Lung (tissue), 12 donors: ENCODE results near the gene APBA2. TPM values are rescaled to one million over a fixed set of nuclear protein-coding genes. Genes with fewer than 3 reads are reported as not detected.

Source experiments
- ATAC-seq: fragments of 200-7000 bp; cut with Tn5 transposase; one replicate; pipeline ENCODE4 v1.9.1; 2020; ENCODE audit warnings: moderate number of reproducible peaks; ENCODE audit not compliant: insufficient read depth, low FRiP score
- DNase-seq, 3 donors: peaks; one replicate each; pipeline ENCODE4 v3.0.0-alpha.2; 2013 to 2017
- H3K27ac ChIP-seq, 2 donors: one replicate each; pipeline ENCODE4 v1.5.1; 2013; ENCODE audit warnings: mild to moderate bottlenecking in 2 of 2, moderate library complexity in 2 of 2, control low read depth in 1 of 2, inconsistent platforms in 1 of 2, low read depth in 1 of 2, low read length in 1 of 2
- H3K27me3 ChIP-seq, 3 donors: one replicate each; pipeline ENCODE4 v1.5.1; 2013; ENCODE audit warnings: low read length in 2 of 3; ENCODE audit not compliant: control insufficient read depth in 3 of 3, insufficient read depth in 3 of 3
- H3K36me3 ChIP-seq, 4 donors: one replicate each; pipeline ENCODE4 v1.5.1; 2013; ENCODE audit warnings: low read length in 4 of 4, mild to moderate bottlenecking in 1 of 4, moderate library complexity in 1 of 4; ENCODE audit not compliant: control insufficient read depth in 4 of 4, insufficient read depth in 4 of 4
- H3K4me1 ChIP-seq, 5 donors: one replicate each; pipeline ENCODE4 v1.5.1; 2013; ENCODE audit warnings: low read length in 5 of 5, mild to moderate bottlenecking in 2 of 5, moderate library complexity in 1 of 5; ENCODE audit not compliant: control insufficient read depth in 5 of 5, insufficient read depth in 5 of 5
- H3K4me3 ChIP-seq: one replicate; pipeline ENCODE4 v1.5.1; 2013; ENCODE audit warnings: mild to moderate bottlenecking, control low read depth, moderate library complexity
- H3K9ac ChIP-seq, 2 donors: one replicate each; pipeline ENCODE4 v1.5.1; 2013; ENCODE audit warnings: low read length in 2 of 2, control low read depth in 1 of 2; ENCODE audit not compliant: insufficient read depth in 1 of 2
- H3K9me3 ChIP-seq, 4 donors: one replicate each; pipeline ENCODE4 v1.5.1; 2013; ENCODE audit warnings: low read length in 3 of 4, mild to moderate bottlenecking in 1 of 4, moderate library complexity in 1 of 4; ENCODE audit not compliant: control insufficient read depth in 4 of 4, insufficient read depth in 3 of 4
- WGBS, 2 donors: extraction: QIAGEN DNeasy Blood & Tissue Kit; methylation state at CpG; one replicate each; pipeline ENCODE4 v1.1.7; 2013; 5-methylcytosine and 5-hydroxymethylcytosine counted together
- polyA plus RNA-seq, 2 donors: library from polyadenylated mRNA; stranded (reverse); fragments of 200-250 nt; gene quantifications; one replicate each; pipeline ENCODE4 v1.2.1, GENCODE V29; 2013
- total RNA-seq, 2 donors: library from RNA; depleted of rRNA in 1 of 2; stranded (reverse); fragments of >200 nt in 1 of 2; gene quantifications; one replicate each; pipeline ENCODE4 v1.2.1, GENCODE V29; 2014 to 2021
- TF ChIP-seq, protein P1 (sequence below): IDR thresholded peaks from 2 replicates; pipeline ENCODE4 v1.5.1; 2012; ENCODE audit warnings: mild to moderate bottlenecking; ENCODE audit errors: control extremely low read depth, extremely low read depth
- donor health status: control.
- donor health status: control.
- donor health status: Bipolar disorder and iron deficiency.
- donor health status: healthy.
- donor health status: DM: yes; HTN: yes; CAD: no.

Gene APBA2
- total and polyA plus RNA-seq, 4 donors = 1.6 to 18.3 (median 4.5) TPM

- no peak overlapping the region for H3K4me3 ChIP-seq
- H3K4me1 ChIP-seq = peaks cover 0 to 4% (median 0%) of the 10 kb centered on the region in 5 donors
- peaks cover 0 to 2% (median 0%) of the 10 kb centered on the region in 4 donors for H3K9me3 ChIP-seq
- ATAC-seq (no peak), DNase-seq (no peak)
- 74 to 80% methylated on average over 9 of the region's 9 CpGs for WGBS, 2 donors
- H3K27ac ChIP-seq = no peak overlapping the region
- TF ChIP-seq, protein P1, sequence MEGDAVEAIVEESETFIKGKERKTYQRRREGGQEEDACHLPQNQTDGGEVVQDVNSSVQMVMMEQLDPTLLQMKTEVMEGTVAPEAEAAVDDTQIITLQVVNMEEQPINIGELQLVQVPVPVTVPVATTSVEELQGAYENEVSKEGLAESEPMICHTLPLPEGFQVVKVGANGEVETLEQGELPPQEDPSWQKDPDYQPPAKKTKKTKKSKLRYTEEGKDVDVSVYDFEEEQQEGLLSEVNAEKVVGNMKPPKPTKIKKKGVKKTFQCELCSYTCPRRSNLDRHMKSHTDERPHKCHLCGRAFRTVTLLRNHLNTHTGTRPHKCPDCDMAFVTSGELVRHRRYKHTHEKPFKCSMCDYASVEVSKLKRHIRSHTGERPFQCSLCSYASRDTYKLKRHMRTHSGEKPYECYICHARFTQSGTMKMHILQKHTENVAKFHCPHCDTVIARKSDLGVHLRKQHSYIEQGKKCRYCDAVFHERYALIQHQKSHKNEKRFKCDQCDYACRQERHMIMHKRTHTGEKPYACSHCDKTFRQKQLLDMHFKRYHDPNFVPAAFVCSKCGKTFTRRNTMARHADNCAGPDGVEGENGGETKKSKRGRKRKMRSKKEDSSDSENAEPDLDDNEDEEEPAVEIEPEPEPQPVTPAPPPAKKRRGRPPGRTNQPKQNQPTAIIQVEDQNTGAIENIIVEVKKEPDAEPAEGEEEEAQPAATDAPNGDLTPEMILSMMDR = no peak
- H3K9ac ChIP-seq = no peak overlapping the region
- H3K27me3 ChIP-seq = no peaks in the 10 kb centered on the region
- no peaks in the 10 kb centered on the region for H3K36me3 ChIP-seq
These were observed 48.1 kb downstream of the APBA2 start for GRCh38 chr15:28933710-28934445.

DNA sequence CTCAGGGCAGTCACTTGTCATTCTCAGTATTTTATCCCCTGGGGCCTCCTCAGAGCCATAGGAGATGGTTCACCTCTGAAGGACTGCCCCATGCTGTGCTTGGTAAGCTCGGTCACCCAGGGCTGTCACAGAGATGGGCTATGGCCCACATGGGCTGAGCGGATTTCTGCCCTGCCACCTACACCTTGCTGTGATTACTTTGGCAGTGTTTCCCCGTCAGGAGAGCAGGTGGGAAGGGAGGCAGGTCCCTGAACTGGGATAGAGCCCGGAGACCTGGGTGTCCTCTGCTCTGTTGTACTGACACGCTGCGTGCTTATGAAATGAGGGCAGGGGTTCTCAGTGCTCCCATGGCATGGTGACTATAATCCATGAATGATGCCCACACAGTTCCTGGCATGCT, 48.9 kb downstream of the APBA2 start:
- Histone ChIP-seq H3K27me3 (no peaks in the 10 kb centered on the region), H3K36me3 (no peaks in the 10 kb centered on the region), H3K27ac (no peak overlapping the region), H3K4me1 (peaks cover 0 to 4% (median 0%) of the 10 kb centered on the region in 5 donors), H3K9me3 (peaks cover 0 to 2% (median 0%) of the 10 kb centered on the region in 4 donors), H3K4me3 (no peak overlapping the region), H3K9ac (no peak overlapping the region)
- DNase-seq (no peak), ATAC-seq (no peak)
- 91 to 94% methylated on average over 6 of the region's 6 CpGs for WGBS, 2 donors
- TF ChIP-seq, protein P1 = no peak

GRCh38 chr15:28935316-28935715, 49.5 kb downstream of the APBA2 start:
- H3K36me3 ChIP-seq = no peaks in the 10 kb centered on the region
- H3K27me3 ChIP-seq = no peaks in the 10 kb centered on the region
- H3K4me1 ChIP-seq = peaks cover 0 to 4% (median 0%) of the 10 kb centered on the region in 5 donors
- TF ChIP-seq, protein P1 = no peak
- no peak for ATAC-seq
- H3K9me3 ChIP-seq = peaks cover 0 to 2% (median 0%) of the 10 kb centered on the region in 4 donors
- no peak for DNase-seq
- no peak overlapping the region for H3K9ac ChIP-seq
- no peak overlapping the region for H3K27ac ChIP-seq
- H3K4me3 ChIP-seq = no peak overlapping the region
- WGBS, 2 donors = 58 to 76% methylated on average over 6 of the region's 6 CpGs
